GM18498 (cell line): ENCODE data around the gene PLPP6.

Experiments
- ATAC-seq: cut with Tn5 transposase; IDR thresholded peaks from one replicate; pipeline ENCODE4 v1.9.1; 2021; ENCODE audit warnings: mild to moderate bottlenecking, moderate library complexity; ENCODE audit not compliant: unreplicated experiment

PLPP6 gene

GRCh38 chr9:4661611-4662010 is 483 bp upstream of the PLPP6 start:
- no peak for ATAC-seq

- peak; percentile 7 for ATAC-seq
These were observed 1.1 kb downstream of the PLPP6 start for GRCh38 chr9:4662989-4663792.

- ATAC-seq: no peak
These were observed 1.9 kb downstream of the PLPP6 start for GRCh38 chr9:4663956-4664355.

GRCh38 chr9:4665357-4665756 is 3.3 kb downstream of the PLPP6 start:
- ATAC-seq: no peak

GRCh38 chr9:4666042-4666699 is 4.1 kb downstream of the PLPP6 start, which contains the start of gene SPATA6L:
TSS of gene SPATA6L (minus strand) at chr9:4666480. CDS start at chr9:4666250, 230 bp downstream.
- peak; percentile 35 for ATAC-seq

- ATAC-seq: no peak
These were observed 5.6 kb downstream of the PLPP6 start for GRCh38 chr9:4667681-4668080.

- ATAC-seq: no peak
These were observed 6.5 kb downstream of the PLPP6 start for GRCh38 chr9:4668604-4669003.

- no peak for ATAC-seq
These were observed 7.8 kb downstream of the PLPP6 start for GRCh38 chr9:4669890-4670289.

GRCh38 chr9:4670591-4670990 is 8.5 kb downstream of the PLPP6 start:
- no peak for ATAC-seq

- ATAC-seq: no peak
These were observed 9.6 kb downstream of the PLPP6 start for GRCh38 chr9:4671737-4672136.

- ATAC-seq: no peak
These were observed 12.7 kb downstream of the PLPP6 start for GRCh38 chr9:4674783-4675182.

GRCh38 chr9:4677392-4677791 is 15.3 kb downstream of the PLPP6 start:
- ATAC-seq: no peak

GRCh38 chr9:4678679-4679267 is 16.7 kb downstream of the PLPP6 start:
- ATAC-seq: peak; percentile 17

GRCh38 chr9:4679268-4680172 is 17.4 kb downstream of the PLPP6 start, which contains the start of gene CDC37L1:
TSS of gene CDC37L1 (plus strand) at chr9:4679569. CDS start at chr9:4679768, 199 bp downstream.
- peak; percentile 98 for ATAC-seq

- peak; percentile 4 for ATAC-seq
These were observed 18.1 kb downstream of the PLPP6 start for GRCh38 chr9:4680173-4680525.

GRCh38 chr9:4680750-4681149 is 18.7 kb downstream of the PLPP6 start:
- no peak for ATAC-seq

GRCh38 chr9:4684820-4685219 is 22.7 kb downstream of the PLPP6 start:
- ATAC-seq: no peak

- ATAC-seq: no peak
These were observed 24.0 kb downstream of the PLPP6 start for GRCh38 chr9:4686112-4686511.

GRCh38 chr9:4686584-4686983 is 24.5 kb downstream of the PLPP6 start:
- no peak for ATAC-seq

- no peak for ATAC-seq
These were observed 26.9 kb downstream of the PLPP6 start for GRCh38 chr9:4689021-4689420.

GRCh38 chr9:4689687-4690104 is 27.6 kb downstream of the PLPP6 start:
- ATAC-seq: peak; percentile 73
